Measurements from ENCODE around the gene ERC2.
"Not testable (repeated sequence)": the region's sequence is repeated elsewhere in the genome, so short reads cannot be mapped to it uniquely, and the experiment has no call there.

Gene ERC2

GRCh38 chr3:55532806-55533205 is 935.5 kb downstream of the ERC2 start:
- no peak for DNase-seq

GRCh38 chr3:55531321-55531720 is 936.9 kb downstream of the ERC2 start:
- DNase-seq = no peak

- DNase-seq = no peak
Observed at GRCh38 chr3:55527361-55527760, 940.9 kb downstream of the ERC2 start.

- DNase-seq = no peak
Observed at GRCh38 chr3:55526332-55527030, 941.8 kb downstream of the ERC2 start.

GRCh38 chr3:55525436-55525835 is 942.8 kb downstream of the ERC2 start:
- DNase-seq = no peak

- no peak for DNase-seq
Observed at GRCh38 chr3:55524565-55525244, 943.6 kb downstream of the ERC2 start.

- DNase-seq = no peak
Observed at GRCh38 chr3:55523471-55523870, 944.8 kb downstream of the ERC2 start.

GRCh38 chr3:55521738-55522421 is 946.4 kb downstream of the ERC2 start:
- DNase-seq = no peak

- no peak for DNase-seq
Observed at GRCh38 chr3:55521064-55521737, 947.1 kb downstream of the ERC2 start.

GRCh38 chr3:55519019-55519418 is 949.2 kb downstream of the ERC2 start:
- no peak for DNase-seq

GRCh38 chr3:55518451-55518850 is 949.8 kb downstream of the ERC2 start:
- DNase-seq = no peak

GRCh38 chr3:55516392-55517030 is 951.8 kb downstream of the ERC2 start:
- no peak for DNase-seq

GRCh38 chr3:55515550-55516246 is 952.6 kb downstream of the ERC2 start:
- no peak for DNase-seq

- DNase-seq = no peak
Observed at GRCh38 chr3:55514962-55515361, 953.3 kb downstream of the ERC2 start.

GRCh38 chr3:55512571-55513343 is 955.5 kb downstream of the ERC2 start:
- no peak for DNase-seq

- no peak for DNase-seq
Observed at GRCh38 chr3:55511895-55512570, 956.2 kb downstream of the ERC2 start.

- no peak for DNase-seq
Observed at GRCh38 chr3:55508335-55508734, 959.9 kb downstream of the ERC2 start.

GRCh38 chr3:55507808-55508207 is 960.5 kb downstream of the ERC2 start:
- no peak for DNase-seq

- DNase-seq = no peak
Observed at GRCh38 chr3:55505776-55506175, 962.5 kb downstream of the ERC2 start.

- not testable (repeated sequence) for DNase-seq
Observed at GRCh38 chr3:55505102-55505501, 963.2 kb downstream of the ERC2 start.

- no peak for DNase-seq
Observed at GRCh38 chr3:55501905-55502304, 966.4 kb downstream of the ERC2 start.
